Peyer's patch (tissue), 4 donors: ENCODE measurements around the gene SLC35F5.

Source experiments
- POLR2A ChIP-seq, 2 donors: fragments of 450-650 bp; IDR thresholded peaks; one replicate each; pipeline ENCODE4 v1.5.1; 2017; ENCODE audit warnings: antibody characterized with exemption in 2 of 2, mild to moderate bottlenecking in 2 of 2, moderate library complexity in 2 of 2
- TF ChIP-seq, protein P1 (sequence below), 6 experiments: fragments of 450-650 bp in 4 of 6; fragments of 200-600 bp in 2 of 6; sonication (generic) in 1 of 6; IDR thresholded peaks; one replicate each; pipeline ENCODE4 v1.5.1; 2017 to 2019; ENCODE audit warnings: antibody characterized with exemption in 6 of 6, mild to moderate bottlenecking in 3 of 6, moderate library complexity in 1 of 6

DNA sequence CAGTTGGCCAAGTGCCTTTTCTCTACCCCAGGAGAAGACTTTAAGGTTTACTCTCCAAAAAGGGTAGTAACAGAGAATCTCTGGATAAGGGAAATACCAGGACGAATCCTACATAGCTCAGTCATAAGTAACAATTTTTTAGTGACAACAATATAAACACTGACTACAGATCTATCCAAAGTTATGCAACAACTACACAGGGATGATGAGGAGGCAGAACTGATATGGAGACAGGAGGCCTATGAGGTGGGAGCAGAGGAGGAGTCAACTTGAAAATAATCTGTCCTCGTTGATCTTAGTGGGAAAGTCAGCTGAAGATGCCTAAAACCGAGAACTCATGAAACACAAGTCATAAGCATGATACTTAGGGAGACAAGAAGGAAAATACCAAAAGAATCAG lies 40.2 kb downstream of the SLC35F5 start:
- TF ChIP-seq, protein P1, sequence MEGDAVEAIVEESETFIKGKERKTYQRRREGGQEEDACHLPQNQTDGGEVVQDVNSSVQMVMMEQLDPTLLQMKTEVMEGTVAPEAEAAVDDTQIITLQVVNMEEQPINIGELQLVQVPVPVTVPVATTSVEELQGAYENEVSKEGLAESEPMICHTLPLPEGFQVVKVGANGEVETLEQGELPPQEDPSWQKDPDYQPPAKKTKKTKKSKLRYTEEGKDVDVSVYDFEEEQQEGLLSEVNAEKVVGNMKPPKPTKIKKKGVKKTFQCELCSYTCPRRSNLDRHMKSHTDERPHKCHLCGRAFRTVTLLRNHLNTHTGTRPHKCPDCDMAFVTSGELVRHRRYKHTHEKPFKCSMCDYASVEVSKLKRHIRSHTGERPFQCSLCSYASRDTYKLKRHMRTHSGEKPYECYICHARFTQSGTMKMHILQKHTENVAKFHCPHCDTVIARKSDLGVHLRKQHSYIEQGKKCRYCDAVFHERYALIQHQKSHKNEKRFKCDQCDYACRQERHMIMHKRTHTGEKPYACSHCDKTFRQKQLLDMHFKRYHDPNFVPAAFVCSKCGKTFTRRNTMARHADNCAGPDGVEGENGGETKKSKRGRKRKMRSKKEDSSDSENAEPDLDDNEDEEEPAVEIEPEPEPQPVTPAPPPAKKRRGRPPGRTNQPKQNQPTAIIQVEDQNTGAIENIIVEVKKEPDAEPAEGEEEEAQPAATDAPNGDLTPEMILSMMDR (IDR thresholded peaks at IDR 0.05), result no peak
- no peak for TF ChIP-seq POLR2A (IDR thresholded peaks at IDR 0.05)
